C4-2B (cell line): Measurements from ENCODE around the gene SERPINA9.

Experiments
- ZFX ChIP-seq: fragments of 450-650 bp; IDR thresholded peaks from 2 replicates; pipeline ENCODE4 v1.6.1; 2017
- TF ChIP-seq, protein P1 (sequence below): fragments of 450-650 bp; conservative IDR thresholded peaks from 2 replicates; pipeline ENCODE4 v1.5.1; 2017; ENCODE audit warnings: mild to moderate bottlenecking

DNA sequence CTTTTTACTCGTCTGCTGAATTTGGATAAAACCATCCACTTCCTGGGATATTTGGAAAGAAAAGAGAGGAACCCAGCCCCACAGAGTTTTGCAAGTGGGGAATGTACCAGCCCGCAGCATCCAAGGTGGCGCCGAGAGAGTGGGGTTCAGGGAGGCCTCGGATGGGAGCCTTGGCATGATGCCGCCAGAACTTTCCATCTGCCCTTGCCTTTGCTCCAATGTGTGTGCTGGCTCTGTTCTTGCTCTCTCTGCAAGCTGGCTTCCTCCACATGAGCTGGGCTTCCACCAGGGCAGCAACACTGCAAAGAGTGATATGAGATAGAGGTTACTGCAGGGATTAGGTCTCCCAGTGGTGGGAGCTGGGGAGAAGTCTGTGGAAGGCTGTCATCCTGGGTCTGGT, 39.9 kb upstream of the SERPINA9 start:
- TF ChIP-seq, protein P1, sequence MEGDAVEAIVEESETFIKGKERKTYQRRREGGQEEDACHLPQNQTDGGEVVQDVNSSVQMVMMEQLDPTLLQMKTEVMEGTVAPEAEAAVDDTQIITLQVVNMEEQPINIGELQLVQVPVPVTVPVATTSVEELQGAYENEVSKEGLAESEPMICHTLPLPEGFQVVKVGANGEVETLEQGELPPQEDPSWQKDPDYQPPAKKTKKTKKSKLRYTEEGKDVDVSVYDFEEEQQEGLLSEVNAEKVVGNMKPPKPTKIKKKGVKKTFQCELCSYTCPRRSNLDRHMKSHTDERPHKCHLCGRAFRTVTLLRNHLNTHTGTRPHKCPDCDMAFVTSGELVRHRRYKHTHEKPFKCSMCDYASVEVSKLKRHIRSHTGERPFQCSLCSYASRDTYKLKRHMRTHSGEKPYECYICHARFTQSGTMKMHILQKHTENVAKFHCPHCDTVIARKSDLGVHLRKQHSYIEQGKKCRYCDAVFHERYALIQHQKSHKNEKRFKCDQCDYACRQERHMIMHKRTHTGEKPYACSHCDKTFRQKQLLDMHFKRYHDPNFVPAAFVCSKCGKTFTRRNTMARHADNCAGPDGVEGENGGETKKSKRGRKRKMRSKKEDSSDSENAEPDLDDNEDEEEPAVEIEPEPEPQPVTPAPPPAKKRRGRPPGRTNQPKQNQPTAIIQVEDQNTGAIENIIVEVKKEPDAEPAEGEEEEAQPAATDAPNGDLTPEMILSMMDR = no peak
- TF ChIP-seq ZFX = no peak
